Neural cell (in vitro differentiated cells): ENCODE results near the gene GLB1L2.

Experiments used
- EZH2 ChIP-seq: fragments of 200-600, 300-800 bp; shearing (Covaris generic), sonication (generic); IDR thresholded peaks from 2 replicates; pipeline ENCODE4 v1.6.1; 2014; ENCODE audit warnings: antibody characterized with exemption, low read length, borderline replicate concordance, mild to moderate bottlenecking; ENCODE audit not compliant: insufficient read depth, poor library complexity, severe bottlenecking
- POLR2AphosphoS5 ChIP-seq: IDR thresholded peaks from 2 replicates; pipeline ENCODE4 v1.6.1; 2012
- RAD21 ChIP-seq: fragments of 450-650 bp; conservative IDR thresholded peaks from 2 replicates; pipeline ENCODE4 v1.6.1; 2014; ENCODE audit warnings: antibody characterized with exemption, mild to moderate bottlenecking, moderate library complexity
- TAF1 ChIP-seq: IDR thresholded peaks from 2 replicates; pipeline ENCODE4 v1.6.1; 2012; ENCODE audit warnings: low read depth
- TF ChIP-seq, protein P1 (sequence below): fragments of 450-650 bp; IDR thresholded peaks from 2 replicates; pipeline ENCODE4 v1.5.1; 2014; ENCODE audit warnings: antibody characterized with exemption, mild to moderate bottlenecking, moderate library complexity; ENCODE audit not compliant: poor library complexity, severe bottlenecking
- TF ChIP-seq, protein P2 (sequence below): IDR thresholded peaks from 2 replicates; pipeline ENCODE4 v1.6.1; 2012; ENCODE audit warnings: borderline replicate concordance

DNA sequence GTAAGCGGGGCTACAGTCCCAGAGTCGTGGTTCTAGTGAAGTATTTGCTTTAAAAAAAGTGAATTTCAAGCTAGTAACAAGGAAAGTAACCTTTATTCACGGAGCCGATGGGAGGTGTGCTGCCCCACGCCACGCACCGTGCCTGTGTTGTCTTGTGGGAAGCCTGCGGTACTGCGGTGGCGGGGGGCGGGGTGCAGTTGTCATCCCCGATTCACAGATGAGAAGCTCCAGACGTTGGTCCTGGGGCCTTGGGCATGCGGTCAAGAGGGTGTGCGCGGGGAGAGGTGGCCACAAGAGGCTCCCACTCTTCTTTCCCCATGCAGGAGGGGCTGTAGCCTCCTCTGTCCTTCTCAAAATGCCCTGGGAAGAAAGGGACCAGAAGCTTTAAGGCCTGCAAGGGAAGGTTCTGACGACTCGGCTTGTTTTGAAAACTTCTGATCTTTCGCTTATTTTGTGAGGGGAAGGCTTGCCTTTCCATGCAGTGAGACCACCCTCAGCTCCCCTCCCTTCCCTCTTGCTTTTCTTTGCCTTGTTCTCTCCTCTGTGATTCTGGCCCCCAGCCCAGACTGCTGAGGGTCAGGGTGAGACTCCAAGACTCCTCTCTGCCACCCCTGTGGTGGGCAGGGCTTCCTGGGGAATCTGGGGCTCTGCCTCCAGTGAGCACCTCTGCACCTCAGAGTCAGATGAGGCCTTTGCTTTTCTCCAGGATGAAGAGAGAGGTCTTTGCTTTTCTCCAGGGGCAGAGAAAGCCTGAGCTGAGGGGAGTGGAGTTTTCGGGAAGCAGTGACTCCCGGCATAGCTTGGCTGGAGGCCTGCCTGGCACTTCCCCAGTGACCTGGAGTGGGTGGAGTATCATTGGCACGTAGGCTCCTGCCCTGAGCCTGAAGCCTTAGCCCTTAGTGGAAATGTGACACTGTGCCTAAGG, 49.4 kb upstream of the GLB1L2 start:
- TF ChIP-seq, protein P1, sequence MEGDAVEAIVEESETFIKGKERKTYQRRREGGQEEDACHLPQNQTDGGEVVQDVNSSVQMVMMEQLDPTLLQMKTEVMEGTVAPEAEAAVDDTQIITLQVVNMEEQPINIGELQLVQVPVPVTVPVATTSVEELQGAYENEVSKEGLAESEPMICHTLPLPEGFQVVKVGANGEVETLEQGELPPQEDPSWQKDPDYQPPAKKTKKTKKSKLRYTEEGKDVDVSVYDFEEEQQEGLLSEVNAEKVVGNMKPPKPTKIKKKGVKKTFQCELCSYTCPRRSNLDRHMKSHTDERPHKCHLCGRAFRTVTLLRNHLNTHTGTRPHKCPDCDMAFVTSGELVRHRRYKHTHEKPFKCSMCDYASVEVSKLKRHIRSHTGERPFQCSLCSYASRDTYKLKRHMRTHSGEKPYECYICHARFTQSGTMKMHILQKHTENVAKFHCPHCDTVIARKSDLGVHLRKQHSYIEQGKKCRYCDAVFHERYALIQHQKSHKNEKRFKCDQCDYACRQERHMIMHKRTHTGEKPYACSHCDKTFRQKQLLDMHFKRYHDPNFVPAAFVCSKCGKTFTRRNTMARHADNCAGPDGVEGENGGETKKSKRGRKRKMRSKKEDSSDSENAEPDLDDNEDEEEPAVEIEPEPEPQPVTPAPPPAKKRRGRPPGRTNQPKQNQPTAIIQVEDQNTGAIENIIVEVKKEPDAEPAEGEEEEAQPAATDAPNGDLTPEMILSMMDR: no peak
- no peak for TF ChIP-seq TAF1
- TF ChIP-seq, protein P2, sequence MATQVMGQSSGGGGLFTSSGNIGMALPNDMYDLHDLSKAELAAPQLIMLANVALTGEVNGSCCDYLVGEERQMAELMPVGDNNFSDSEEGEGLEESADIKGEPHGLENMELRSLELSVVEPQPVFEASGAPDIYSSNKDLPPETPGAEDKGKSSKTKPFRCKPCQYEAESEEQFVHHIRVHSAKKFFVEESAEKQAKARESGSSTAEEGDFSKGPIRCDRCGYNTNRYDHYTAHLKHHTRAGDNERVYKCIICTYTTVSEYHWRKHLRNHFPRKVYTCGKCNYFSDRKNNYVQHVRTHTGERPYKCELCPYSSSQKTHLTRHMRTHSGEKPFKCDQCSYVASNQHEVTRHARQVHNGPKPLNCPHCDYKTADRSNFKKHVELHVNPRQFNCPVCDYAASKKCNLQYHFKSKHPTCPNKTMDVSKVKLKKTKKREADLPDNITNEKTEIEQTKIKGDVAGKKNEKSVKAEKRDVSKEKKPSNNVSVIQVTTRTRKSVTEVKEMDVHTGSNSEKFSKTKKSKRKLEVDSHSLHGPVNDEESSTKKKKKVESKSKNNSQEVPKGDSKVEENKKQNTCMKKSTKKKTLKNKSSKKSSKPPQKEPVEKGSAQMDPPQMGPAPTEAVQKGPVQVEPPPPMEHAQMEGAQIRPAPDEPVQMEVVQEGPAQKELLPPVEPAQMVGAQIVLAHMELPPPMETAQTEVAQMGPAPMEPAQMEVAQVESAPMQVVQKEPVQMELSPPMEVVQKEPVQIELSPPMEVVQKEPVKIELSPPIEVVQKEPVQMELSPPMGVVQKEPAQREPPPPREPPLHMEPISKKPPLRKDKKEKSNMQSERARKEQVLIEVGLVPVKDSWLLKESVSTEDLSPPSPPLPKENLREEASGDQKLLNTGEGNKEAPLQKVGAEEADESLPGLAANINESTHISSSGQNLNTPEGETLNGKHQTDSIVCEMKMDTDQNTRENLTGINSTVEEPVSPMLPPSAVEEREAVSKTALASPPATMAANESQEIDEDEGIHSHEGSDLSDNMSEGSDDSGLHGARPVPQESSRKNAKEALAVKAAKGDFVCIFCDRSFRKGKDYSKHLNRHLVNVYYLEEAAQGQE: no peak
- no peak for TF ChIP-seq POLR2AphosphoS5
- no peak for TF ChIP-seq EZH2
- TF ChIP-seq RAD21: no peak
